ENCODE measurements around the gene LTBP1.

DNA sequence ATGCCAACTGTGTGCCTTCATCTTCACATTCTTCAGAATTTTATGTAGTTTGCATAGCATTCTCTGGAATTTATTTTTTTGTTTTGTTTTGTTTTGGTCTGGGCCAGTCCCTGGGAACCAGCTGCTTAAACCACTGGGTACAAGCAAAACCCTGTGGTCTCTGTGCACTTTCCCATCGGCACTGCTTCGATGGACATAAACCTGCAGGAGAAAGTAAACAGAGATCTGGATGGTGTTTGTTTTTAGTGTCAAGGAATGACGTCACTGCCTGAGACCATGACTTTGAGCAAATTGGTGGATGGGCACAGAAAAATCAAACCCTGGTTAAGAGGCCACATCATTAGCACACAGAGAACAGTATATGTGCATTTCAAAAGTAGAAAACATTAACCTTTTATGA is 465.0 kb downstream of the LTBP1 start:
- TF ChIP-seq, protein P1, sequence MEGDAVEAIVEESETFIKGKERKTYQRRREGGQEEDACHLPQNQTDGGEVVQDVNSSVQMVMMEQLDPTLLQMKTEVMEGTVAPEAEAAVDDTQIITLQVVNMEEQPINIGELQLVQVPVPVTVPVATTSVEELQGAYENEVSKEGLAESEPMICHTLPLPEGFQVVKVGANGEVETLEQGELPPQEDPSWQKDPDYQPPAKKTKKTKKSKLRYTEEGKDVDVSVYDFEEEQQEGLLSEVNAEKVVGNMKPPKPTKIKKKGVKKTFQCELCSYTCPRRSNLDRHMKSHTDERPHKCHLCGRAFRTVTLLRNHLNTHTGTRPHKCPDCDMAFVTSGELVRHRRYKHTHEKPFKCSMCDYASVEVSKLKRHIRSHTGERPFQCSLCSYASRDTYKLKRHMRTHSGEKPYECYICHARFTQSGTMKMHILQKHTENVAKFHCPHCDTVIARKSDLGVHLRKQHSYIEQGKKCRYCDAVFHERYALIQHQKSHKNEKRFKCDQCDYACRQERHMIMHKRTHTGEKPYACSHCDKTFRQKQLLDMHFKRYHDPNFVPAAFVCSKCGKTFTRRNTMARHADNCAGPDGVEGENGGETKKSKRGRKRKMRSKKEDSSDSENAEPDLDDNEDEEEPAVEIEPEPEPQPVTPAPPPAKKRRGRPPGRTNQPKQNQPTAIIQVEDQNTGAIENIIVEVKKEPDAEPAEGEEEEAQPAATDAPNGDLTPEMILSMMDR (conservative IDR thresholded peaks at IDR 0.05) = no peak
- no peak for TF ChIP-seq EZH2 (IDR thresholded peaks at IDR 0.05; ENCODE audit: low read depth)
